ENCODE measurements around the gene AFAP1. TPM values are rescaled to one million over a fixed set of nuclear protein-coding genes. Genes with fewer than 3 reads are reported as not detected.

AFAP1 gene
- polyA plus RNA-seq, 1 donor (not counting 4 experiments of a cell fraction or from before 2014, with no cell fraction given), result 7.6 TPM

DNA sequence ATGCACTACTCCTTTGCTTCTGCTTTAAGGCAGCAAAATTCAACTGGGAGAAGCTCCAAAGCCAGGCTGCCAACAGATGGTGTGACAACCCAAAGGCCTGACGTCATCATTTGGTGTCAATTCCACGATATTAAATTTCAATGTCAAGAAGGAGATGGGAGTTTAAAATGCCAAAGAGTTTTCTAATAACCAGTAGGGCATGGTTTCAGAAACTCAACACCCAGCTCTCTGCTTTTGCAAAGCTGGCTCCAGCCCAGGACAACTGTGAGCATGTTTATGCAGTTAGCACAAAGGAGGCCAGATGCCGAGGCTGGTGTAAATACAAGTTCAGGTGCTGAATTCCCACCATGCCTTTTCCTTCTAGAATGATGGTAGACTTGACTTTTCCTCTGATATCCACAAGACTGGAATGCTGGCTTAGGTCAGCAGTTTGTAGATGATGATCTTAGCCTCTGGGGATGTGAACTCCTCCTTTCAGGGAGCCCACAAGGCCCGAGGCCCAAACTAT is 67.3 kb downstream of the AFAP1 start:
- H4K20me1 ChIP-seq (ENCODE audit: control insufficient read depth, extremely low read depth, insufficient read depth, low read length), result peaks cover 2% of the 10 kb centered on the region
- peak overlapping the region; percentile 39 for H3K4me2 ChIP-seq (ENCODE audit: control insufficient read depth, extremely low read depth, insufficient read depth, low read depth, low read length)
- no peaks in the 10 kb centered on the region for H3K9me3 ChIP-seq (ENCODE audit: control insufficient read depth, low read depth, low read length)
- TF ChIP-seq, protein P1, sequence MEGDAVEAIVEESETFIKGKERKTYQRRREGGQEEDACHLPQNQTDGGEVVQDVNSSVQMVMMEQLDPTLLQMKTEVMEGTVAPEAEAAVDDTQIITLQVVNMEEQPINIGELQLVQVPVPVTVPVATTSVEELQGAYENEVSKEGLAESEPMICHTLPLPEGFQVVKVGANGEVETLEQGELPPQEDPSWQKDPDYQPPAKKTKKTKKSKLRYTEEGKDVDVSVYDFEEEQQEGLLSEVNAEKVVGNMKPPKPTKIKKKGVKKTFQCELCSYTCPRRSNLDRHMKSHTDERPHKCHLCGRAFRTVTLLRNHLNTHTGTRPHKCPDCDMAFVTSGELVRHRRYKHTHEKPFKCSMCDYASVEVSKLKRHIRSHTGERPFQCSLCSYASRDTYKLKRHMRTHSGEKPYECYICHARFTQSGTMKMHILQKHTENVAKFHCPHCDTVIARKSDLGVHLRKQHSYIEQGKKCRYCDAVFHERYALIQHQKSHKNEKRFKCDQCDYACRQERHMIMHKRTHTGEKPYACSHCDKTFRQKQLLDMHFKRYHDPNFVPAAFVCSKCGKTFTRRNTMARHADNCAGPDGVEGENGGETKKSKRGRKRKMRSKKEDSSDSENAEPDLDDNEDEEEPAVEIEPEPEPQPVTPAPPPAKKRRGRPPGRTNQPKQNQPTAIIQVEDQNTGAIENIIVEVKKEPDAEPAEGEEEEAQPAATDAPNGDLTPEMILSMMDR (optimal IDR thresholded peaks at IDR 0.05 in 1 of 3, IDR thresholded peaks at IDR 0.05 in 1 of 3, conservative IDR thresholded peaks at IDR 0.05 in 1 of 3; ENCODE audit: extremely low read depth in 1 of 3, insufficient read depth in 2 of 3, low read length in 3 of 3), result no peak
- TF ChIP-seq EZH2 (IDR thresholded peaks at IDR 0.05; ENCODE audit: low read length), result no peak
- no peak overlapping the region for H2AFZ ChIP-seq (ENCODE audit: control insufficient read depth, low read length)
- FAIRE-seq, result peak; percentile 69
- H3K36me3 ChIP-seq (ENCODE audit: control insufficient read depth in 2 of 2, extremely low read depth in 1 of 2, insufficient read depth in 2 of 2, low read length in 2 of 2), result peaks cover 13 to 14% of the 10 kb centered on the region in 2 experiments
- peaks cover 14% of the 10 kb centered on the region for H3K4me1 ChIP-seq (ENCODE audit: control insufficient read depth, extremely low read depth, insufficient read depth, low read length)
- H3K9ac ChIP-seq (ENCODE audit: control insufficient read depth, extremely low read depth, insufficient read depth, low read length), result no peak overlapping the region
- no peak overlapping the region for H3K27ac ChIP-seq (ENCODE audit: control insufficient read depth, insufficient read depth, low read length)
- H3K27me3 ChIP-seq (ENCODE audit: control insufficient read depth, extremely low read depth, insufficient read depth, low read length), result no peaks in the 10 kb centered on the region
- peaks cover 2% of the 10 kb centered on the region for H3K9me1 ChIP-seq (ENCODE audit: control insufficient read depth, extremely low read depth, insufficient read depth, low read length)
- H3K79me2 ChIP-seq (ENCODE audit: control insufficient read depth, insufficient read depth, low read length), result peaks cover 33% of the 10 kb centered on the region
- no peak overlapping the region for H3K4me3 ChIP-seq (ENCODE audit: control insufficient read depth in 2 of 3, extremely low read depth in 1 of 3, insufficient read depth in 2 of 3, low read depth in 1 of 3, low read length in 3 of 3)
- dilution Hi-C loops (cut with MboI; ENCODE audit: extremely low pct_ligation_motif_present, low sequenced_read_pairs), result no loop called here
- peak; percentile 50 for DNase-seq (ENCODE audit: low read depth, low spot score)

GRCh38 chr4:7871356-7871755 is 68.3 kb downstream of the AFAP1 start:
- peaks cover 2% of the 10 kb centered on the region for H4K20me1 ChIP-seq (ENCODE audit: control insufficient read depth, extremely low read depth, insufficient read depth, low read length)
- H3K79me2 ChIP-seq (ENCODE audit: control insufficient read depth, insufficient read depth, low read length), result peaks cover 28% of the 10 kb centered on the region
- H3K27ac ChIP-seq (ENCODE audit: control insufficient read depth, insufficient read depth, low read length), result no peak overlapping the region
- H3K9ac ChIP-seq (ENCODE audit: control insufficient read depth, extremely low read depth, insufficient read depth, low read length), result no peak overlapping the region
- DNase-seq (ENCODE audit: low read depth, low spot score) (no peak), FAIRE-seq (no peak)
- TF ChIP-seq, protein P1 (optimal IDR thresholded peaks at IDR 0.05 in 1 of 3, IDR thresholded peaks at IDR 0.05 in 1 of 3, conservative IDR thresholded peaks at IDR 0.05 in 1 of 3; ENCODE audit: extremely low read depth in 1 of 3, insufficient read depth in 2 of 3, low read length in 3 of 3), result no peak
- no peak for TF ChIP-seq EZH2 (IDR thresholded peaks at IDR 0.05; ENCODE audit: low read length)
- peaks cover 2% of the 10 kb centered on the region for H3K9me1 ChIP-seq (ENCODE audit: control insufficient read depth, extremely low read depth, insufficient read depth, low read length)
- no peak overlapping the region for H2AFZ ChIP-seq (ENCODE audit: control insufficient read depth, low read length)
- no peak overlapping the region for H3K4me2 ChIP-seq (ENCODE audit: control insufficient read depth, extremely low read depth, insufficient read depth, low read depth, low read length)
- H3K27me3 ChIP-seq (ENCODE audit: control insufficient read depth, extremely low read depth, insufficient read depth, low read length), result no peaks in the 10 kb centered on the region
- H3K36me3 ChIP-seq (ENCODE audit: control insufficient read depth in 2 of 2, extremely low read depth in 1 of 2, insufficient read depth in 2 of 2, low read length in 2 of 2), result peaks cover 13 to 14% of the 10 kb centered on the region in 2 experiments
- peaks cover 14% of the 10 kb centered on the region for H3K4me1 ChIP-seq (ENCODE audit: control insufficient read depth, extremely low read depth, insufficient read depth, low read length)
- H3K4me3 ChIP-seq (ENCODE audit: control insufficient read depth in 2 of 3, extremely low read depth in 1 of 3, insufficient read depth in 2 of 3, low read depth in 1 of 3, low read length in 3 of 3), result no peak overlapping the region
- no peaks in the 10 kb centered on the region for H3K9me3 ChIP-seq (ENCODE audit: control insufficient read depth, low read depth, low read length)
- dilution Hi-C loops (cut with MboI; ENCODE audit: extremely low pct_ligation_motif_present, low sequenced_read_pairs), result no loop called here
